Osteoblast (primary cell): ENCODE measurements around the gene SEMA4A. TPM values are rescaled to one million over a fixed set of nuclear protein-coding genes. Genes with fewer than 3 reads are reported as not detected.

ENCODE experiments used
- DNase-seq: peaks from one replicate; pipeline ENCODE4 v3.0.0; 2011; ENCODE audit warnings: low spot score, mixed read lengths; ENCODE audit not compliant: insufficient read length; ENCODE audit errors: missing footprints
- H2AFZ ChIP-seq: 2 replicates; pipeline ENCODE4 v1.6.0; 2011; ENCODE audit warnings: mild to moderate bottlenecking, low read length
- H3K27ac ChIP-seq: 2 replicates; pipeline ENCODE4 v1.5.1; 2011; ENCODE audit warnings: mild to moderate bottlenecking, low read depth, low read length, moderate library complexity
- H3K27me3 ChIP-seq: 2 replicates; pipeline ENCODE4 v1.6.0; 2012; ENCODE audit warnings: mild to moderate bottlenecking, control low read depth, inconsistent platforms, low read length, moderate library complexity; ENCODE audit not compliant: insufficient read depth
- H3K36me3 ChIP-seq: 2 replicates; pipeline ENCODE4 v1.5.1; 2011; ENCODE audit warnings: mild to moderate bottlenecking, low read length, control low read depth, moderate library complexity; ENCODE audit not compliant: insufficient read depth
- H3K4me1 ChIP-seq: 2 replicates; pipeline ENCODE4 v1.5.1; 2011; ENCODE audit warnings: mild to moderate bottlenecking, low read length, control low read depth, moderate library complexity; ENCODE audit not compliant: insufficient read depth
- H3K4me2 ChIP-seq: 2 replicates; pipeline ENCODE4 v1.6.0; 2011; ENCODE audit warnings: mild to moderate bottlenecking, low read length; ENCODE audit not compliant: insufficient read depth
- H3K4me3 ChIP-seq: fragments of 200-600 bp; sonication (generic); 3 replicates; pipeline ENCODE4 v1.5.1; 2012; ENCODE audit warnings: mild to moderate bottlenecking, low read length, inconsistent platforms; ENCODE audit not compliant: insufficient read depth
- H3K79me2 ChIP-seq: 2 replicates; pipeline ENCODE4 v1.6.0; 2012; ENCODE audit warnings: mild to moderate bottlenecking, low read length, control low read depth, inconsistent platforms; ENCODE audit not compliant: insufficient read depth
- H3K9me3 ChIP-seq: 2 replicates; pipeline ENCODE4 v1.5.1; 2011; ENCODE audit warnings: low read depth, low read length, control low read depth
- H4K20me1 ChIP-seq: 2 replicates; pipeline ENCODE4 v1.6.0; 2012; ENCODE audit warnings: mild to moderate bottlenecking, low read length, control low read depth; ENCODE audit not compliant: insufficient read depth
- CTCF ChIP-seq: IDR thresholded peaks from 2 replicates; pipeline ENCODE4 v1.5.1; 2011; ENCODE audit warnings: mild to moderate bottlenecking, low read depth, low read length, moderate library complexity; ENCODE audit errors: extremely low read depth
- total RNA-seq: library from RNA; depleted of rRNA; stranded (reverse); fragments of >200 nt; gene quantifications from 2 replicates; pipeline ENCODE4 v1.2.3, GENCODE V29; 2012

SEMA4A gene
- total RNA-seq, 1 donor: 1.8 TPM

GRCh38 chr1:156152628-156153027 lies 757 bp upstream of the SEMA4A start:
- H3K4me3 ChIP-seq: no peak overlapping the region
- H2AFZ ChIP-seq: no peak overlapping the region
- no peaks in the 10 kb centered on the region for H4K20me1 ChIP-seq
- no peaks in the 10 kb centered on the region for H3K9me3 ChIP-seq
- TF ChIP-seq CTCF: no peak
- H3K27me3 ChIP-seq: peaks cover 11% of the 10 kb centered on the region
- peak; percentile 80 for DNase-seq
- H3K36me3 ChIP-seq: no peaks in the 10 kb centered on the region
- no peak overlapping the region for H3K27ac ChIP-seq
- no peaks in the 10 kb centered on the region for H3K79me2 ChIP-seq
- H3K4me2 ChIP-seq: no peak overlapping the region
- peaks cover 9% of the 10 kb centered on the region for H3K4me1 ChIP-seq

GRCh38 chr1:156154317-156154749 lies 948 bp downstream of the SEMA4A start:
- no peak for DNase-seq
- Histone ChIP-seq H3K79me2 (no peaks in the 10 kb centered on the region), H3K4me1 (peaks cover 9% of the 10 kb centered on the region), H3K4me2 (no peak overlapping the region), H3K36me3 (no peaks in the 10 kb centered on the region), H3K4me3 (no peak overlapping the region), H4K20me1 (no peaks in the 10 kb centered on the region), H3K27ac (no peak overlapping the region), H3K27me3 (peaks cover 5% of the 10 kb centered on the region), H3K9me3 (no peaks in the 10 kb centered on the region), H2AFZ (no peak overlapping the region)
- TF ChIP-seq CTCF: no peak

- Histone ChIP-seq H3K4me1 (peaks cover 7% of the 10 kb centered on the region), H3K9me3 (no peaks in the 10 kb centered on the region), H4K20me1 (no peaks in the 10 kb centered on the region), H3K4me3 (no peak overlapping the region), H3K27ac (no peak overlapping the region), H3K27me3 (no peaks in the 10 kb centered on the region), H3K36me3 (no peaks in the 10 kb centered on the region), H3K79me2 (no peaks in the 10 kb centered on the region), H3K4me2 (no peak overlapping the region), H2AFZ (no peak overlapping the region)
- no peak for TF ChIP-seq CTCF
- DNase-seq: peak; percentile 58
These were observed 2.5 kb downstream of the SEMA4A start for GRCh38 chr1:156155756-156156510.

GRCh38 chr1:156157506-156157905 lies 4.1 kb downstream of the SEMA4A start:
- no peak for TF ChIP-seq CTCF
- H3K9me3 ChIP-seq: no peaks in the 10 kb centered on the region
- no peak for DNase-seq
- no peaks in the 10 kb centered on the region for H3K36me3 ChIP-seq
- H4K20me1 ChIP-seq: no peaks in the 10 kb centered on the region
- H3K27ac ChIP-seq: no peak overlapping the region
- H3K79me2 ChIP-seq: no peaks in the 10 kb centered on the region
- no peak overlapping the region for H3K4me3 ChIP-seq
- H2AFZ ChIP-seq: no peak overlapping the region
- no peak overlapping the region for H3K4me2 ChIP-seq
- H3K27me3 ChIP-seq: no peaks in the 10 kb centered on the region
- H3K4me1 ChIP-seq: peaks cover 8% of the 10 kb centered on the region
